GM23248 (cell line): ENCODE data around the gene FOXL3.

Experiments
- EZH2 ChIP-seq: fragments of 200-600 bp; sonication (generic); IDR thresholded peaks from 2 replicates; pipeline ENCODE4 v1.6.1; 2018; ENCODE audit warnings: antibody characterized with exemption, mild to moderate bottlenecking; ENCODE audit not compliant: insufficient read depth, poor library complexity, severe bottlenecking
- EZH2phosphoT487 ChIP-seq: fragments of 200-600 bp; sonication (generic); IDR thresholded peaks from 2 replicates; pipeline ENCODE4 v1.6.1; 2018; ENCODE audit warnings: antibody characterized with exemption, moderate library complexity, mild to moderate bottlenecking, low read depth; ENCODE audit not compliant: insufficient read depth

GRCh38 chr7:265998-266850 is 23.7 kb upstream of the FOXL3 start:
- TF ChIP-seq EZH2 (no peak), EZH2phosphoT487 (no peak)
